H9 (cell line): ENCODE measurements around the gene CDC45. TPM values are rescaled to one million over a fixed set of nuclear protein-coding genes. Genes with fewer than 3 reads are reported as not detected.
"Not testable (repeated sequence)": the region's sequence is repeated elsewhere in the genome, so short reads cannot be mapped to it uniquely, and the experiment has no call there.

Source experiments
- DNase-seq: peaks from one replicate; pipeline ENCODE4 v3.0.0-alpha.2; 2017
- H2AFZ ChIP-seq: one replicate; pipeline ENCODE4 v1.6.1; 2013; ENCODE audit warnings: mild to moderate bottlenecking, low read length, control low read depth, moderate library complexity
- H2AK5ac ChIP-seq: 2 replicates; pipeline ENCODE4 v1.6.1; 2013; ENCODE audit warnings: low read length, control low read depth, mixed read lengths; ENCODE audit not compliant: insufficient read length
- H2BK120ac ChIP-seq: one replicate; pipeline ENCODE4 v1.6.1; 2013; ENCODE audit warnings: low read depth, mild to moderate bottlenecking, low read length, control low read depth, inconsistent platforms; ENCODE audit not compliant: poor library complexity, severe bottlenecking
- H2BK12ac ChIP-seq: 2 replicates; pipeline ENCODE4 v1.6.1; 2013; ENCODE audit warnings: low read length, control low read depth, mixed read lengths, low read depth; ENCODE audit not compliant: insufficient read length
- H2BK15ac ChIP-seq: 2 replicates; pipeline ENCODE4 v1.6.1; 2013; ENCODE audit warnings: low read depth, low read length, control low read depth
- H2BK20ac ChIP-seq: one replicate; pipeline ENCODE4 v1.6.1; 2013; ENCODE audit warnings: low read depth, mild to moderate bottlenecking, low read length, control low read depth, inconsistent platforms; ENCODE audit not compliant: poor library complexity, severe bottlenecking
- H2BK5ac ChIP-seq: 2 replicates; pipeline ENCODE4 v1.6.1; 2013; ENCODE audit warnings: low read length, control low read depth, mixed read lengths; ENCODE audit not compliant: insufficient read length
- H3K14ac ChIP-seq: 2 replicates; pipeline ENCODE4 v1.6.1; 2013; ENCODE audit warnings: low read length, control low read depth; ENCODE audit not compliant: insufficient read depth
- H3K18ac ChIP-seq: 2 replicates; pipeline ENCODE4 v1.6.1; 2013; ENCODE audit warnings: low read depth, mild to moderate bottlenecking, mixed read lengths, low read length, control low read depth; ENCODE audit not compliant: insufficient read length
- H3K23ac ChIP-seq: 2 replicates; pipeline ENCODE4 v1.6.1; 2013; ENCODE audit warnings: low read length, control low read depth, mixed read lengths, low read depth; ENCODE audit not compliant: insufficient read length
- H3K23me2 ChIP-seq: 2 replicates; pipeline ENCODE4 v1.6.1; 2013; ENCODE audit warnings: low read depth, mild to moderate bottlenecking, mixed read lengths, low read length, control low read depth; ENCODE audit not compliant: insufficient read length, poor library complexity, severe bottlenecking
- H3K27ac ChIP-seq: 2 replicates; pipeline ENCODE4 v1.5.1; 2013; ENCODE audit warnings: low read length, control low read depth, mixed read lengths, low read depth; ENCODE audit not compliant: insufficient read length
- H3K27me3 ChIP-seq: 2 replicates; pipeline ENCODE4 v1.6.1; 2013; ENCODE audit warnings: low read length, control low read depth, inconsistent platforms; ENCODE audit not compliant: insufficient read depth
- H3K4ac ChIP-seq: 2 replicates; pipeline ENCODE4 v1.6.1; 2013; ENCODE audit warnings: low read depth, mild to moderate bottlenecking, control low read depth, inconsistent platforms, low read length, moderate library complexity
- H3K4me1 ChIP-seq: 2 replicates; pipeline ENCODE4 v1.6.1; 2013; ENCODE audit warnings: low read length, control low read depth, inconsistent platforms; ENCODE audit not compliant: insufficient read depth
- H3K4me2 ChIP-seq: 2 replicates; pipeline ENCODE4 v1.6.1; 2013; ENCODE audit warnings: low read length, control low read depth, mixed read lengths; ENCODE audit not compliant: insufficient read length, insufficient read depth
- H3K56ac ChIP-seq: 2 replicates; pipeline ENCODE4 v1.6.1; 2013; ENCODE audit warnings: low read depth, mild to moderate bottlenecking, mixed read lengths, low read length, control low read depth; ENCODE audit not compliant: insufficient read length
- H3K79me1 ChIP-seq: 2 replicates; pipeline ENCODE4 v1.6.1; 2013; ENCODE audit warnings: low read depth, mild to moderate bottlenecking, moderate library complexity, low read length, control low read depth, inconsistent platforms; ENCODE audit not compliant: insufficient read depth, poor library complexity, severe bottlenecking
- H3K79me2 ChIP-seq: 2 replicates; pipeline ENCODE4 v1.6.1; 2013; ENCODE audit warnings: low read length, control low read depth, inconsistent platforms; ENCODE audit not compliant: insufficient read depth
- H3K9ac ChIP-seq: 2 replicates; pipeline ENCODE4 v1.6.1; 2013; ENCODE audit warnings: low read length, control low read depth, mixed read lengths; ENCODE audit not compliant: insufficient read length; ENCODE audit errors: extremely low read depth
- H3K9me3 ChIP-seq: one replicate; pipeline ENCODE4 v1.6.1; 2013; ENCODE audit warnings: low read depth, low read length, inconsistent platforms; ENCODE audit not compliant: control insufficient read depth
- H3T11ph ChIP-seq: one replicate; pipeline ENCODE4 v1.6.1; 2013; ENCODE audit warnings: mild to moderate bottlenecking, low read length, control low read depth, inconsistent platforms
- H4K20me1 ChIP-seq: one replicate; pipeline ENCODE4 v1.6.1; 2013; ENCODE audit not compliant: control insufficient read depth, insufficient read length, insufficient read depth
- H4K5ac ChIP-seq: 2 replicates; pipeline ENCODE4 v1.6.1; 2013; ENCODE audit warnings: low read depth, mild to moderate bottlenecking, mixed read lengths, low read length, control low read depth; ENCODE audit not compliant: insufficient read length
- H4K8ac ChIP-seq: replicated peaks from 2 replicates; pipeline ENCODE4 v1.6.1; 2013; ENCODE audit warnings: low read length, control low read depth, mixed read lengths, low read depth; ENCODE audit not compliant: insufficient read length
- H4K91ac ChIP-seq: 2 replicates; pipeline ENCODE4 v1.6.1; 2013; ENCODE audit warnings: low read depth, mild to moderate bottlenecking, moderate library complexity, mixed read lengths, low read length, control low read depth; ENCODE audit not compliant: insufficient read length
- H3K27ac Mint-ChIP-seq, 3 experiments: 2 replicates in 2 of 3; 3 replicates in 1 of 3; pipeline ENCODE4 v1.8.0; 2020 to 2021; ENCODE audit warnings: mixed read lengths in 3 of 3, mild to moderate bottlenecking in 1 of 3, moderate library complexity in 1 of 3
- H3K27me3 Mint-ChIP-seq: 2 replicates; pipeline ENCODE4 v1.8.0; 2021; ENCODE audit warnings: low read depth, mild to moderate bottlenecking, moderate library complexity, mixed read lengths
- H3K36me3 Mint-ChIP-seq, 3 experiments: 2 replicates in 2 of 3; 3 replicates in 1 of 3; pipeline ENCODE4 v1.8.0; 2020 to 2021; ENCODE audit warnings: low read depth in 3 of 3, mixed read lengths in 3 of 3; ENCODE audit not compliant: insufficient read depth in 1 of 3
- H3K4me1 Mint-ChIP-seq, 2 experiments: 2 replicates each; pipeline ENCODE4 v1.8.0; 2020; ENCODE audit warnings: mixed read lengths in 2 of 2
- H3K4me3 Mint-ChIP-seq, 2 experiments: 2 replicates in 1 of 2; 3 replicates in 1 of 2; pipeline ENCODE4 v1.8.0; 2020 to 2021; ENCODE audit warnings: mild to moderate bottlenecking in 2 of 2, mixed read lengths in 2 of 2, moderate library complexity in 1 of 2
- H3K9me3 Mint-ChIP-seq, 2 experiments: 2 replicates in 1 of 2; 3 replicates in 1 of 2; pipeline ENCODE4 v1.8.0; 2020; ENCODE audit warnings: mild to moderate bottlenecking in 2 of 2, mixed read lengths in 2 of 2, moderate library complexity in 1 of 2
- CTCF ChIP-seq: fragments of 200-600 bp; sonication (generic); conservative IDR thresholded peaks from 3 replicates; pipeline ENCODE4 v1.8.0; 2021; ENCODE audit warnings: antibody characterized with exemption, mild to moderate bottlenecking
- WGBS: extraction: QIAGEN DNeasy Blood & Tissue Kit; methylation state at CpG from one replicate; pipeline ENCODE4 v1.1.7; 2013; ENCODE audit warnings: missing lambda C conversion rate, low lambda C conversion rate, mixed read lengths; ENCODE audit not compliant: insufficient read length; ENCODE audit errors: extremely low coverage; 5-methylcytosine and 5-hydroxymethylcytosine counted together
- total RNA-seq: library from RNA; stranded (reverse); gene quantifications from 2 replicates; pipeline ENCODE4 v1.2.1, GENCODE V29; 2021

The CDC45 gene
- total RNA-seq, 1 experiment from 2014 or later = 35.7 TPM

- H3K9ac ChIP-seq = no peak overlapping the region
- H4K5ac ChIP-seq = no peak overlapping the region
- no peak overlapping the region for H4K91ac ChIP-seq
- no peak overlapping the region for H3K23ac ChIP-seq
- H3K9me3 ChIP-seq = no peaks in the 10 kb centered on the region
- no CpG with 5 or more reads among the region's 7 CpGs for WGBS
- H3K79me1 ChIP-seq = no peaks in the 10 kb centered on the region
- Mint-ChIP-seq H3K36me3 (peaks cover 16 to 31% (median 31%) of the 10 kb centered on the region in 3 experiments; a peak in 6 of 7 replicates), H3K27ac (no peak overlapping the region), H3K9me3 (no peaks in the 10 kb centered on the region; a peak in 1 of 5 replicates), H3K4me1 (peaks cover 15% of the 10 kb centered on the region in 2 experiments), H3K4me3 (no peak overlapping the region; a peak in 1 of 5 replicates), H3K27me3 (peaks cover 19% of the 10 kb centered on the region)
- H3K14ac ChIP-seq = no peak overlapping the region
- no peak overlapping the region for H2BK20ac ChIP-seq
- H3K27ac ChIP-seq = no peak overlapping the region
- H4K20me1 ChIP-seq = peaks cover 2% of the 10 kb centered on the region
- H2BK5ac ChIP-seq = no peak overlapping the region
- H2BK120ac ChIP-seq = no peak overlapping the region
- no peak overlapping the region for H3T11ph ChIP-seq
- no peak overlapping the region for H2AK5ac ChIP-seq
- DNase-seq = no peak
- H4K8ac ChIP-seq = no peak overlapping the region
- no peak overlapping the region for H2BK12ac ChIP-seq
- no peak overlapping the region for H3K56ac ChIP-seq
- no peak overlapping the region for H2AFZ ChIP-seq
- H3K4ac ChIP-seq = no peak overlapping the region
- peaks cover 9% of the 10 kb centered on the region for H3K23me2 ChIP-seq
- H3K4me2 ChIP-seq = no peak overlapping the region
- H3K4me1 ChIP-seq = no peaks in the 10 kb centered on the region
- no peaks in the 10 kb centered on the region; the same call in 1 of the 2 replicates for H3K79me2 ChIP-seq
- no peak for TF ChIP-seq CTCF
- no peak overlapping the region for H2BK15ac ChIP-seq
- H3K18ac ChIP-seq = no peak overlapping the region
- H3K27me3 ChIP-seq = no peaks in the 10 kb centered on the region; the same call in 1 of the 2 replicates
Observed at GRCh38 chr22:19443544-19444211, 36.0 kb upstream of the CDC45 start.

- H4K8ac ChIP-seq, DNase-seq, H3K14ac ChIP-seq, H2BK120ac ChIP-seq, H3K27me3 ChIP-seq, H3K79me1 ChIP-seq, H3K79me2 ChIP-seq, H2BK5ac ChIP-seq, H3K56ac ChIP-seq, H4K5ac ChIP-seq, H3K9me3 ChIP-seq, H2BK15ac ChIP-seq, H3K27ac Mint-ChIP-seq, H2AFZ ChIP-seq, H3T11ph ChIP-seq, H3K4me2 ChIP-seq, H3K9ac ChIP-seq, H3K23ac ChIP-seq, H3K23me2 ChIP-seq, H2BK12ac ChIP-seq, H3K4ac ChIP-seq, H3K4me1 ChIP-seq, H4K91ac ChIP-seq, H3K9me3 Mint-ChIP-seq, H3K27ac ChIP-seq, H3K18ac ChIP-seq, H4K20me1 ChIP-seq, H2AK5ac ChIP-seq, H2BK20ac ChIP-seq: not testable (repeated sequence)
- Mint-ChIP-seq H3K27me3 (peaks cover 19% of the 10 kb centered on the region), H3K36me3 (peaks cover 13 to 37% (median 33%) of the 10 kb centered on the region in 3 experiments; a peak in 6 of 7 replicates), H3K4me1 (peaks cover 16 to 18% of the 10 kb centered on the region in 2 experiments), H3K4me3 (peak overlapping the region in 1 of 2 experiments; percentile 36; a peak in 2 of 5 replicates)
- no CpG with 5 or more reads among the region's 9 CpGs for WGBS
Observed at GRCh38 chr22:19445279-19445982, 34.3 kb upstream of the CDC45 start.
